Ovary (tissue), 3 donors: ENCODE measurements around the gene JAML.

ENCODE experiments used
- EP300 ChIP-seq: sonication (generic); formaldehyde crosslinking; IDR thresholded peaks from one replicate; pipeline ENCODE4 v1.6.1; 2017; ENCODE audit warnings: antibody characterized with exemption
- POLR2A ChIP-seq: fragments of 450-650 bp; IDR thresholded peaks from one replicate; pipeline ENCODE4 v1.6.1; 2017; ENCODE audit warnings: antibody characterized with exemption, mild to moderate bottlenecking, moderate library complexity
- TF ChIP-seq, protein P1 (sequence below), 3 donors: fragments of 450-650 bp in 2 of 3; fragments of 200-600 bp in 1 of 3; IDR thresholded peaks; one replicate each; pipeline versions ENCODE4 v1.5.1 to v1.8.0; 2016 to 2022; ENCODE audit warnings: antibody characterized with exemption in 3 of 3, mild to moderate bottlenecking in 1 of 3
- donor health status: DM: no; HTN: no; CAD: no.

DNA sequence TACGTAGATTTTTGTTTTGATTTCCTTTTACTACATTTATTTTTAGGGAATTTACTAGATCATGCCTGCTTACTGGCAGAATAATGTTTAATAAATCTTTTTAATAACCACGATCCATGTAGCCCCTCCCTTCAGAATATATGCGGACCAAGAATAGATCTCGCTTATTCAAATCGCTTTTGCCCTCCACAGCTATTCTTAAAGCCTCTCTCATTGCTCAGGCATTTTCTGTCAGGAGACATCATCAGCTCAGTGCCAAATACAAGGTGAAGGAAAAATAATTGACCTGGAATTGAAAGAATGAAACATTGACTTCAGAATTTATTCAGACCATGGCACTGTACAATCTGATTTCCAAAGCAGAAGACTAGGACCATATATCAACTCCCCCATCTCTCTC is 10.0 kb upstream of the JAML start:
- TF ChIP-seq, protein P1, sequence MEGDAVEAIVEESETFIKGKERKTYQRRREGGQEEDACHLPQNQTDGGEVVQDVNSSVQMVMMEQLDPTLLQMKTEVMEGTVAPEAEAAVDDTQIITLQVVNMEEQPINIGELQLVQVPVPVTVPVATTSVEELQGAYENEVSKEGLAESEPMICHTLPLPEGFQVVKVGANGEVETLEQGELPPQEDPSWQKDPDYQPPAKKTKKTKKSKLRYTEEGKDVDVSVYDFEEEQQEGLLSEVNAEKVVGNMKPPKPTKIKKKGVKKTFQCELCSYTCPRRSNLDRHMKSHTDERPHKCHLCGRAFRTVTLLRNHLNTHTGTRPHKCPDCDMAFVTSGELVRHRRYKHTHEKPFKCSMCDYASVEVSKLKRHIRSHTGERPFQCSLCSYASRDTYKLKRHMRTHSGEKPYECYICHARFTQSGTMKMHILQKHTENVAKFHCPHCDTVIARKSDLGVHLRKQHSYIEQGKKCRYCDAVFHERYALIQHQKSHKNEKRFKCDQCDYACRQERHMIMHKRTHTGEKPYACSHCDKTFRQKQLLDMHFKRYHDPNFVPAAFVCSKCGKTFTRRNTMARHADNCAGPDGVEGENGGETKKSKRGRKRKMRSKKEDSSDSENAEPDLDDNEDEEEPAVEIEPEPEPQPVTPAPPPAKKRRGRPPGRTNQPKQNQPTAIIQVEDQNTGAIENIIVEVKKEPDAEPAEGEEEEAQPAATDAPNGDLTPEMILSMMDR (IDR thresholded peaks at IDR 0.05) = no peak
- TF ChIP-seq POLR2A (no peak), EP300 (no peak)
